HCT116 (cell line): ENCODE data around the gene LRIG1. TPM values are rescaled to one million over a fixed set of nuclear protein-coding genes. Genes with fewer than 3 reads are reported as not detected.

Source experiments
- ATAC-seq: fragments of 200-7000 bp; cut with Tn5 transposase; 2 replicates; pipeline ENCODE4 v1.9.1; 2020; ENCODE audit warnings: mild to moderate bottlenecking, moderate library complexity
- BruUV-seq: library from RNA; stranded (reverse); fragments of 400-500 nt; replicated peaks from 2 replicates; lab custom pipeline; 2021; lab: Mats Ljungman, UMichigan
- CTCF ChIA-PET: fragments of 300-600 bp; sonication (Branson Sonifier 250); formaldehyde crosslinking; loops from one replicate; lab custom pipeline; 2021; ENCODE audit warnings: antibody characterized with exemption; lab: Charles Lee
- POLR2A ChIA-PET: fragments of 300-600, 350-600 bp; sonication (Branson Sonifier 250); formaldehyde crosslinking; loops from one replicate; lab custom pipeline; 2021; ENCODE audit warnings: antibody characterized with exemption; lab: Charles Lee
- RAD21 ChIA-PET, 2 experiments: fragments of 300-600 bp; sonication (Branson Sonifier 250); formaldehyde crosslinking; loops; one replicate each; lab custom pipeline; 2023; ENCODE audit warnings: low total read pairs in 2 of 2; ENCODE audit not compliant: uncharacterized antibody in 2 of 2, unreplicated experiment in 2 of 2, low non-redundant PET in 1 of 2; lab: Charles Lee
- DNase-seq: peaks from one replicate; pipeline ENCODE4 v3.0.0-alpha.2; 2010; ENCODE audit warnings: low read depth, low spot score
- H2AFZ ChIP-seq: fragments of 200-600 bp; shearing (Covaris generic), sonication (generic); 2 replicates; pipeline ENCODE4 v1.6.1; 2017; ENCODE audit warnings: low read depth, mixed run types, mixed read lengths, antibody characterized with exemption, low read length; ENCODE audit not compliant: poor library complexity, severe bottlenecking
- H3K27ac ChIP-seq: 2 replicates; pipeline ENCODE4 v1.5.1; 2012; ENCODE audit warnings: low read depth, low read length
- H3K27me3 ChIP-seq: fragments of 200-600 bp; sonication (generic); 2 replicates; pipeline ENCODE4 v1.6.1; 2016; ENCODE audit warnings: mixed run types, low read length, mixed read lengths; ENCODE audit not compliant: insufficient read depth
- H3K36me3 ChIP-seq, 2 experiments: fragments of 200-500 bp in 1 of 2; fragments of 200-600 bp in 1 of 2; sonication (Bioruptor generic) in 1 of 2; sonication (generic) in 1 of 2; 2 replicates each; pipeline versions ENCODE4 v1.5.1 to v1.6.1; 2014 to 2016; ENCODE audit warnings: low read length in 2 of 2, inconsistent platforms in 1 of 2, mixed read lengths in 1 of 2, mixed run types in 1 of 2; ENCODE audit not compliant: insufficient read depth in 2 of 2, control insufficient read depth in 1 of 2
- H3K4me1 ChIP-seq, 2 experiments: fragments of 200-600 bp in 1 of 2; sonication (generic) in 1 of 2; 2 replicates each; pipeline versions ENCODE4 v1.5.1 to v1.6.1; 2012 to 2017; ENCODE audit warnings: low read length in 2 of 2, inconsistent platforms in 1 of 2, mild to moderate bottlenecking in 1 of 2, mixed read lengths in 1 of 2, mixed run types in 1 of 2, moderate library complexity in 1 of 2; ENCODE audit not compliant: insufficient read depth in 2 of 2, control insufficient read depth in 1 of 2
- H3K4me2 ChIP-seq: fragments of 200-600 bp; sonication (generic); 2 replicates; pipeline ENCODE4 v1.6.1; 2017; ENCODE audit warnings: mixed run types, low read length, mixed read lengths
- H3K4me3 ChIP-seq, 2 experiments: fragments of 200-600 bp in 1 of 2; sonication (generic) in 1 of 2; replicated peaks in 1 of 2; 2 replicates each; pipeline ENCODE4 v1.5.1; 2011 to 2016; ENCODE audit warnings: low read length in 2 of 2, control low read depth in 1 of 2, low read depth in 1 of 2, mild to moderate bottlenecking in 1 of 2, mixed read lengths in 1 of 2, mixed run types in 1 of 2
- H3K79me2 ChIP-seq: fragments of 200-600 bp; sonication (generic); 2 replicates; pipeline ENCODE4 v1.6.1; 2017; ENCODE audit warnings: mild to moderate bottlenecking, mixed run types, low read length, moderate library complexity, mixed read lengths; ENCODE audit not compliant: insufficient read depth
- H3K9ac ChIP-seq: fragments of 200-600 bp; sonication (generic); 2 replicates; pipeline ENCODE4 v1.6.1; 2016; ENCODE audit warnings: low read length, mixed read lengths
- H3K9me2 ChIP-seq: fragments of 200-600 bp; sonication (generic), shearing (Covaris generic); 2 replicates; pipeline ENCODE4 v1.6.1; 2017; ENCODE audit warnings: mixed run types, mild to moderate bottlenecking, moderate library complexity; ENCODE audit not compliant: insufficient read depth
- H3K9me3 ChIP-seq, 2 experiments: fragments of 200-500 bp in 1 of 2; fragments of 200-600 bp in 1 of 2; sonication (Bioruptor generic) in 1 of 2; sonication (generic) in 1 of 2; 2 replicates each; pipeline ENCODE4 v1.6.1; 2014 to 2017; ENCODE audit warnings: low read length in 2 of 2, mixed read lengths in 2 of 2, inconsistent platforms in 1 of 2, low read depth in 1 of 2, mild to moderate bottlenecking in 1 of 2, mixed run types in 1 of 2, moderate library complexity in 1 of 2; ENCODE audit not compliant: control insufficient read depth in 1 of 2, insufficient read depth in 1 of 2
- H4K20me1 ChIP-seq: fragments of 200-600 bp; sonication (generic), shearing (Covaris generic); 2 replicates; pipeline ENCODE4 v1.6.1; 2017; ENCODE audit warnings: mixed run types, mild to moderate bottlenecking, moderate library complexity; ENCODE audit not compliant: insufficient read depth
- REST ChIP-seq: IDR thresholded peaks from 2 replicates; pipeline ENCODE4 v1.6.1; 2012; ENCODE audit warnings: low read depth
- ZBTB33 ChIP-seq: IDR thresholded peaks from 2 replicates; pipeline ENCODE4 v1.6.1; 2011; ENCODE audit warnings: mild to moderate bottlenecking, low read length, moderate library complexity; ENCODE audit not compliant: insufficient replicate concordance; ENCODE audit errors: extremely low read depth
- intact Hi-C: fragments of 100-400 bp; cut with micrococcal nuclease; formaldehyde crosslinking; loops from 2 replicates; pipeline ENCODE4 v1.10.0; 2022
- total RNA-seq: library from RNA; stranded (reverse); gene quantifications from one replicate; pipeline ENCODE4 v1.2.1, GENCODE V29; 2021; ENCODE audit not compliant: unreplicated experiment

Gene LRIG1
- total RNA-seq, 1 experiment from 2014 or later: 3.1 TPM

- ATAC-seq (no peak), DNase-seq (no peak)
- no peak for TF ChIP-seq ZBTB33
- no peak for TF ChIP-seq REST
- Histone ChIP-seq H3K27me3 (peaks cover 2% of the 10 kb centered on the region; the same call in 1 of the 2 replicates), H3K4me2 (no peak overlapping the region), H3K36me3 (no peaks in the 10 kb centered on the region), H4K20me1 (no peaks in the 10 kb centered on the region), H3K9me2 (no peaks in the 10 kb centered on the region), H3K4me1 (no peaks in the 10 kb centered on the region), H3K9ac (no peak overlapping the region), H2AFZ (no peak overlapping the region), H3K9me3 (no peaks in the 10 kb centered on the region), H3K79me2 (no peaks in the 10 kb centered on the region), H3K4me3 (no peak overlapping the region), H3K27ac (no peak overlapping the region)
- no TSS peak for BruUV-seq
- ChIA-PET RAD21 (no interaction called here), POLR2A (no interaction called here), CTCF (no interaction called here)
- intact Hi-C loops: no loop called here
Observed at GRCh38 chr3:66437341-66437929, 63.4 kb downstream of the LRIG1 start.
